Neural crest cell (in vitro differentiated cells): ENCODE data around the gene TACR2. TPM values are rescaled to one million over a fixed set of nuclear protein-coding genes. Genes with fewer than 3 reads are reported as not detected.

Experiments used
- DNase-seq: peaks from one replicate; pipeline ENCODE4 v3.0.0; 2021; ENCODE audit warnings: low read depth, mixed read lengths, low spot score
- H3K27ac Mint-ChIP-seq: one replicate; pipeline ENCODE4 v1.8.0; 2021; ENCODE audit warnings: mild to moderate bottlenecking, mixed read lengths; ENCODE audit not compliant: unreplicated experiment
- H3K27me3 Mint-ChIP-seq: 2 replicates; pipeline ENCODE4 v1.8.0; 2021; ENCODE audit warnings: low read depth, mild to moderate bottlenecking, mixed read lengths
- H3K36me3 Mint-ChIP-seq: 2 replicates; pipeline ENCODE4 v1.8.0; 2021; ENCODE audit warnings: low read depth, mild to moderate bottlenecking, mixed read lengths
- H3K4me1 Mint-ChIP-seq: 2 replicates; pipeline ENCODE4 v1.8.0; 2021; ENCODE audit warnings: mixed read lengths
- H3K4me3 Mint-ChIP-seq: one replicate; pipeline ENCODE4 v1.8.0; 2021; ENCODE audit warnings: mild to moderate bottlenecking, mixed read lengths
- H3K9me3 Mint-ChIP-seq: 2 replicates; pipeline ENCODE4 v1.8.0; 2021; ENCODE audit warnings: mixed read lengths
- total RNA-seq: library from RNA; stranded (reverse); gene quantifications from 2 replicates; pipeline ENCODE4 v1.2.1, GENCODE V29; 2021
- TF ChIP-seq, protein P1 (sequence below): fragments of 200-600 bp; sonication (generic); conservative IDR thresholded peaks from 2 replicates; pipeline ENCODE4 v1.5.0; 2021; ENCODE audit warnings: antibody characterized with exemption, mild to moderate bottlenecking

TACR2 gene
- total RNA-seq, 1 donor from 2014 or later: not detected

DNA sequence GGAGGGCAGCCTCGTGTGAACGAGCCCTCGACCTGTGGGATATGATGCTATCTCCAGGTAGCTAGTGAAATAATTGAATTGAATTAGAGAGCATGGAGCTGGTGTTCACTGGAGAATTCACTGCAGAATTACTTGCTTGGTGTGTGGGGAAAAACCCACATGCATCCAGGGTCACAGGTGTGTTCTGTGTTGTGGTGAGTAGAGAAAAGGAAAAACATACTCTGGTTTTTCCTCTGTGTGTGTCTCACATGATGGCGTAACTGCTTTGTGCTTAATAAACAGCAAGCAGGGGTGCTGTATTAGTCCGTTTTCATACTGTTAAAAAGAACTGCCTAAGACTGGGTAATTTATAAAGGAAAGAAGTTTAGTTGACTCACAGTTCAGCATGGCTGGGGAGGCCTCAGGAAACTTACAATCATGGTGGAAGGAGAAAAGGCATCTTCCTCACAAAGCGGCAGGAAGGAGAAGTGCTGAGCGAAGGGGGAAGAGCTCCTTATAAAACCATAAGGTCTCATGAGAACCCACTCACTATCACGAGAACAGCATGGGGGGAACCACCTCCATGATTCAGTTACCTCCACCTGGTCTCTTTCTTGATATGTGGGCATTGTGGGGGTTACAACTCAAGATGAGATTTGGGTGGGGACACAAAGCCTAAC, 62.6 kb downstream of the TACR2 start:
- Mint-ChIP-seq H3K27ac (no peak overlapping the region), H3K9me3 (no peaks in the 10 kb centered on the region), H3K36me3 (peaks cover 5% of the 10 kb centered on the region), H3K4me1 (peaks cover 19% of the 10 kb centered on the region), H3K4me3 (no peak overlapping the region), H3K27me3 (no peaks in the 10 kb centered on the region)
- TF ChIP-seq, protein P1, sequence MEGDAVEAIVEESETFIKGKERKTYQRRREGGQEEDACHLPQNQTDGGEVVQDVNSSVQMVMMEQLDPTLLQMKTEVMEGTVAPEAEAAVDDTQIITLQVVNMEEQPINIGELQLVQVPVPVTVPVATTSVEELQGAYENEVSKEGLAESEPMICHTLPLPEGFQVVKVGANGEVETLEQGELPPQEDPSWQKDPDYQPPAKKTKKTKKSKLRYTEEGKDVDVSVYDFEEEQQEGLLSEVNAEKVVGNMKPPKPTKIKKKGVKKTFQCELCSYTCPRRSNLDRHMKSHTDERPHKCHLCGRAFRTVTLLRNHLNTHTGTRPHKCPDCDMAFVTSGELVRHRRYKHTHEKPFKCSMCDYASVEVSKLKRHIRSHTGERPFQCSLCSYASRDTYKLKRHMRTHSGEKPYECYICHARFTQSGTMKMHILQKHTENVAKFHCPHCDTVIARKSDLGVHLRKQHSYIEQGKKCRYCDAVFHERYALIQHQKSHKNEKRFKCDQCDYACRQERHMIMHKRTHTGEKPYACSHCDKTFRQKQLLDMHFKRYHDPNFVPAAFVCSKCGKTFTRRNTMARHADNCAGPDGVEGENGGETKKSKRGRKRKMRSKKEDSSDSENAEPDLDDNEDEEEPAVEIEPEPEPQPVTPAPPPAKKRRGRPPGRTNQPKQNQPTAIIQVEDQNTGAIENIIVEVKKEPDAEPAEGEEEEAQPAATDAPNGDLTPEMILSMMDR: no peak
- DNase-seq: no peak

Other genes starting within 250 kb of the TACR2 start
- gene SUPV3L1, start 236.7 kb downstream of the TACR2 start, total RNA-seq: 35.6 and 39.4 TPM in 2 replicates
- not detected in 2 replicates for gene HKDC1, start 196.6 kb downstream of the TACR2 start, total RNA-seq
- 88.8 and 93.2 TPM in 2 replicates for gene HK1, start 138.4 kb downstream of the TACR2 start, total RNA-seq
- gene TSPAN15, start 34.5 kb upstream of the TACR2 start, total RNA-seq: 11.5 and 12.3 TPM in 2 replicates
- gene NEUROG3, start 156.5 kb upstream of the TACR2 start, total RNA-seq: 0.43 and 0.91 TPM in 2 replicates
- gene FAM241B, start 213.3 kb upstream of the TACR2 start, total RNA-seq: 11.6 and 12.5 TPM in 2 replicates